ENCODE measurements around the gene PARD6G. TPM values are rescaled to one million over a fixed set of nuclear protein-coding genes. Genes with fewer than 3 reads are reported as not detected.

The PARD6G gene
- total RNA-seq, 1 donor from 2014 or later, result 21.8 TPM

GRCh38 chr18:80198391-80198790 lies 48.9 kb downstream of the PARD6G start:
- no peaks in the 10 kb centered on the region for H3K9me3 ChIP-seq (ENCODE audit: low read depth)
- no peak for DNase-seq (ENCODE audit: low spot score)
- Mint-ChIP-seq H3K36me3 (peaks cover 12% of the 10 kb centered on the region), H3K4me1 (peaks cover 66% of the 10 kb centered on the region), H3K27ac (no peak overlapping the region), H3K9me3 (no peaks in the 10 kb centered on the region), H3K27me3 (ENCODE audit: insufficient read depth, low read depth) (peaks cover 3% of the 10 kb centered on the region), H3K4me3 (no peak overlapping the region)
- H3F3A ChIP-seq (ENCODE audit: low read depth), result peaks cover 11% of the 10 kb centered on the region
- no peaks in the 10 kb centered on the region for H3K36me3 ChIP-seq
- H3K79me2 ChIP-seq (ENCODE audit: low read depth), result peaks cover 5% of the 10 kb centered on the region
- H2AFZ ChIP-seq (replicated peaks), result no peak overlapping the region
- H3K27me3 ChIP-seq, result no peaks in the 10 kb centered on the region
- no peak overlapping the region for H3K27ac ChIP-seq
- no peak overlapping the region for H3K4me2 ChIP-seq
- peaks cover 25% of the 10 kb centered on the region for H3K4me1 ChIP-seq
- TF ChIP-seq EZH2 (IDR thresholded peaks at IDR 0.05), result no peak
- TF ChIP-seq EZH2phosphoT487 (IDR thresholded peaks at IDR 0.05), result no peak
- TF ChIP-seq, protein P1, sequence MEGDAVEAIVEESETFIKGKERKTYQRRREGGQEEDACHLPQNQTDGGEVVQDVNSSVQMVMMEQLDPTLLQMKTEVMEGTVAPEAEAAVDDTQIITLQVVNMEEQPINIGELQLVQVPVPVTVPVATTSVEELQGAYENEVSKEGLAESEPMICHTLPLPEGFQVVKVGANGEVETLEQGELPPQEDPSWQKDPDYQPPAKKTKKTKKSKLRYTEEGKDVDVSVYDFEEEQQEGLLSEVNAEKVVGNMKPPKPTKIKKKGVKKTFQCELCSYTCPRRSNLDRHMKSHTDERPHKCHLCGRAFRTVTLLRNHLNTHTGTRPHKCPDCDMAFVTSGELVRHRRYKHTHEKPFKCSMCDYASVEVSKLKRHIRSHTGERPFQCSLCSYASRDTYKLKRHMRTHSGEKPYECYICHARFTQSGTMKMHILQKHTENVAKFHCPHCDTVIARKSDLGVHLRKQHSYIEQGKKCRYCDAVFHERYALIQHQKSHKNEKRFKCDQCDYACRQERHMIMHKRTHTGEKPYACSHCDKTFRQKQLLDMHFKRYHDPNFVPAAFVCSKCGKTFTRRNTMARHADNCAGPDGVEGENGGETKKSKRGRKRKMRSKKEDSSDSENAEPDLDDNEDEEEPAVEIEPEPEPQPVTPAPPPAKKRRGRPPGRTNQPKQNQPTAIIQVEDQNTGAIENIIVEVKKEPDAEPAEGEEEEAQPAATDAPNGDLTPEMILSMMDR (IDR thresholded peaks at IDR 0.05), result no peak
- H4K20me1 ChIP-seq (ENCODE audit: low read depth), result peaks cover 7% of the 10 kb centered on the region
- H3K9ac ChIP-seq, result no peak overlapping the region
- H3K4me3 ChIP-seq, result no peak overlapping the region

DNA sequence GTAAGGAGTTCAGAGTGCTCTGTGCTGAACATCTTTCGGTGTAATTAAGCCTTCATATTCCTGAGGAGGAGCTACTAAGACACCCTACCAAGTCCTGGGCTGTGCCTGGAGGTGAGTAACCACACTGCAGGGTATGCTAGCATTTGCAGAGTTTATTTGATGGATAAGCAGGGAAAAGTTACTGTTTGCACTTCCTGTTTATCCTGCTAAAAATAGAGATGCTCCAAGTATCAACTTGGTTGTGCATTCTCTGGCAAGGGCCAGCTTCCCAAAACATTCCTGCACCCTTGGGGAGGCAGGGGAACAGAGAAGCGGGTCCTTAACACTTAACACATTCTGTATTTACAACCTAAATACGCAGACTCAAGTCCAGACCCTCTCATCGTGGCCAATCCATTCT lies 49.8 kb downstream of the PARD6G start:
- DNase-seq (ENCODE audit: low spot score), result no peak
- Mint-ChIP-seq H3K27ac (peak overlapping the region; percentile 92), H3K4me1 (peaks cover 57% of the 10 kb centered on the region), H3K36me3 (peaks cover 10% of the 10 kb centered on the region), H3K27me3 (ENCODE audit: insufficient read depth, low read depth) (peaks cover 3% of the 10 kb centered on the region), H3K9me3 (no peaks in the 10 kb centered on the region), H3K4me3 (peak overlapping the region; percentile 71)
- H4K20me1 ChIP-seq (ENCODE audit: low read depth), result peaks cover 3% of the 10 kb centered on the region
- no peaks in the 10 kb centered on the region for H3K27me3 ChIP-seq
- no peak overlapping the region for H3K9ac ChIP-seq
- no peaks in the 10 kb centered on the region for H3K36me3 ChIP-seq
- no peak overlapping the region for H2AFZ ChIP-seq (replicated peaks)
- H3K9me3 ChIP-seq (ENCODE audit: low read depth), result no peaks in the 10 kb centered on the region
- peak overlapping the region; percentile 2 for H3K4me3 ChIP-seq
- peaks cover 24% of the 10 kb centered on the region for H3K4me1 ChIP-seq
- peak overlapping the region; percentile 47 for H3K27ac ChIP-seq
- peak overlapping the region; percentile 63 for H3K4me2 ChIP-seq
- TF ChIP-seq EZH2phosphoT487 (IDR thresholded peaks at IDR 0.05), result no peak
- TF ChIP-seq, protein P1 (IDR thresholded peaks at IDR 0.05), result no peak
- H3F3A ChIP-seq (ENCODE audit: low read depth), result peaks cover 11% of the 10 kb centered on the region
- H3K79me2 ChIP-seq (ENCODE audit: low read depth), result peaks cover 5% of the 10 kb centered on the region

GRCh38 chr18:80196528-80197320 lies 50.6 kb downstream of the PARD6G start:
- Histone ChIP-seq H3K36me3 (no peaks in the 10 kb centered on the region), H4K20me1 (ENCODE audit: low read depth) (no peaks in the 10 kb centered on the region), H3K4me3 (peak overlapping the region; percentile 2), H3K9me3 (ENCODE audit: low read depth) (no peaks in the 10 kb centered on the region), H3K9ac (no peak overlapping the region), H3K27me3 (no peaks in the 10 kb centered on the region), H3K27ac (peak overlapping the region; percentile 47), H3F3A (ENCODE audit: low read depth) (peaks cover 11% of the 10 kb centered on the region), H2AFZ (replicated peaks) (no peak overlapping the region), H3K4me2 (peak overlapping the region; percentile 63), H3K79me2 (ENCODE audit: low read depth) (peaks cover 5% of the 10 kb centered on the region), H3K4me1 (peaks cover 22% of the 10 kb centered on the region)
- H3K36me3 Mint-ChIP-seq, result peaks cover 12% of the 10 kb centered on the region
- no peaks in the 10 kb centered on the region for H3K9me3 Mint-ChIP-seq
- H3K4me1 Mint-ChIP-seq, result peaks cover 52% of the 10 kb centered on the region
- TF ChIP-seq EZH2phosphoT487 (IDR thresholded peaks at IDR 0.05), result no peak
- TF ChIP-seq, protein P1 (IDR thresholded peaks at IDR 0.05), result no peak
- no peak for TF ChIP-seq EZH2 (IDR thresholded peaks at IDR 0.05)
- DNase-seq (ENCODE audit: low spot score), result peak; percentile 74
- peak overlapping the region; percentile 92 for H3K27ac Mint-ChIP-seq
- H3K27me3 Mint-ChIP-seq (ENCODE audit: insufficient read depth, low read depth), result peaks cover 3% of the 10 kb centered on the region
- H3K4me3 Mint-ChIP-seq, result peak overlapping the region; percentile 71

Data from neural progenitor cell (in vitro differentiated cells).